ENCODE data around the gene CCDC141. TPM values are rescaled to one million over a fixed set of nuclear protein-coding genes. Genes with fewer than 3 reads are reported as not detected.

The CCDC141 gene
- total and polyA plus RNA-seq, 8 donors, result 0.66 to 11.3 (median 5.4) TPM

GRCh38 chr2:179005976-179006375 is 44.0 kb downstream of the CCDC141 start:
- ATAC-seq, result peak in 2 of 4 donors; percentile 11 to 26
- no peak overlapping the region for H3K27ac ChIP-seq
- DNase-seq, result no peak
- H3K4me1 ChIP-seq, result no peaks in the 10 kb centered on the region
- H3K36me3 ChIP-seq, result no peaks in the 10 kb centered on the region
- TF ChIP-seq CTCF (IDR thresholded peaks at IDR 0.05), result no peak
- no peaks in the 10 kb centered on the region for H3K9me3 ChIP-seq
- intact Hi-C loops (cut with DNase I), result no loop called here
- H3K4me3 ChIP-seq, result no peak overlapping the region
- WGBS, 2 donors, result 10 to 21% methylated on average over 1 of the region's 1 CpG
- no peaks in the 10 kb centered on the region for H3K27me3 ChIP-seq
- no peak for FAIRE-seq

GRCh38 chr2:178999476-178999875 is 50.5 kb downstream of the CCDC141 start:
- H3K9me3 ChIP-seq, result no peaks in the 10 kb centered on the region
- H3K36me3 ChIP-seq, result no peaks in the 10 kb centered on the region
- no peak overlapping the region for H3K4me3 ChIP-seq
- TF ChIP-seq CTCF (IDR thresholded peaks at IDR 0.05), result no peak
- H3K27me3 ChIP-seq, result no peaks in the 10 kb centered on the region
- ATAC-seq (no peak), FAIRE-seq (no peak), DNase-seq (no peak)
- no peak overlapping the region for H3K27ac ChIP-seq
- H3K4me1 ChIP-seq, result no peaks in the 10 kb centered on the region
- WGBS, 2 donors, result 69 to 71% methylated on average over 4 of the region's 4 CpGs
- intact Hi-C loops (cut with DNase I), result no loop called here

GRCh38 chr2:178998539-178998938 is 51.4 kb downstream of the CCDC141 start:
- WGBS, 2 donors, result 77 to 87% methylated on average over 2 of the region's 2 CpGs
- no peak for ATAC-seq

GRCh38 chr2:178997477-178997876 is 52.5 kb downstream of the CCDC141 start:
- TF ChIP-seq CTCF (IDR thresholded peaks at IDR 0.05), result no peak
- no peak for ATAC-seq
- DNase-seq, result no peak
- Histone ChIP-seq H3K27me3 (no peaks in the 10 kb centered on the region), H3K36me3 (no peaks in the 10 kb centered on the region), H3K4me1 (no peaks in the 10 kb centered on the region), H3K4me3 (no peak overlapping the region), H3K9me3 (no peaks in the 10 kb centered on the region), H3K27ac (no peak overlapping the region)
- intact Hi-C loops (cut with DNase I), result no loop called here
- no peak for FAIRE-seq
- 67 to 73% methylated on average over 2 of the region's 2 CpGs for WGBS, 2 donors

More at GRCh38 chr2:178998539-178998938, 51.4 kb downstream of the CCDC141 start:
- Histone ChIP-seq H3K27ac (no peak overlapping the region), H3K4me1 (no peaks in the 10 kb centered on the region), H3K9me3 (no peaks in the 10 kb centered on the region), H3K36me3 (no peaks in the 10 kb centered on the region), H3K4me3 (no peak overlapping the region), H3K27me3 (no peaks in the 10 kb centered on the region)
- DNase-seq (no peak), FAIRE-seq (no peak)
- intact Hi-C loops (cut with DNase I), result no loop called here
- TF ChIP-seq CTCF (IDR thresholded peaks at IDR 0.05), result no peak

GRCh38 chr2:178997067-178997466 is 52.9 kb downstream of the CCDC141 start:
- 76 to 83% methylated on average over 1 of the region's 1 CpG for WGBS, 2 donors
- DNase-seq (no peak), FAIRE-seq (no peak), ATAC-seq (no peak)
- no peaks in the 10 kb centered on the region for H3K36me3 ChIP-seq
- H3K4me1 ChIP-seq, result no peaks in the 10 kb centered on the region
- H3K27ac ChIP-seq, result no peak overlapping the region
- TF ChIP-seq CTCF (IDR thresholded peaks at IDR 0.05), result no peak
- H3K9me3 ChIP-seq, result no peaks in the 10 kb centered on the region
- intact Hi-C loops (cut with DNase I), result no loop called here
- H3K27me3 ChIP-seq, result no peaks in the 10 kb centered on the region
- H3K4me3 ChIP-seq, result no peak overlapping the region
